IPS-15b (cell line): ENCODE measurements around the gene IGFBPL1.
"Not testable (repeated sequence)": the region's sequence is repeated elsewhere in the genome, so short reads cannot be mapped to it uniquely, and the experiment has no call there.

Experiments
- H3K27me3 ChIP-seq: one replicate; pipeline ENCODE4 v1.6.1; 2013; ENCODE audit warnings: low read length; ENCODE audit not compliant: control insufficient read depth, insufficient read depth
- H3K36me3 ChIP-seq: one replicate; pipeline ENCODE4 v1.6.1; 2013; ENCODE audit warnings: low read length; ENCODE audit not compliant: control insufficient read depth, insufficient read depth
- H3K4me1 ChIP-seq: one replicate; pipeline ENCODE4 v1.6.1; 2013; ENCODE audit warnings: mild to moderate bottlenecking, low read length; ENCODE audit not compliant: control insufficient read depth, insufficient read depth
- H3K4me3 ChIP-seq: one replicate; pipeline ENCODE4 v1.5.1; 2013; ENCODE audit warnings: low read depth, low read length
- H3K9ac ChIP-seq: one replicate; pipeline ENCODE4 v1.6.1; 2013; ENCODE audit warnings: low read depth, mild to moderate bottlenecking, low read length
- H3K9me3 ChIP-seq: one replicate; pipeline ENCODE4 v1.6.1; 2013; ENCODE audit warnings: mild to moderate bottlenecking, low read length; ENCODE audit not compliant: control insufficient read depth, insufficient read depth

Gene IGFBPL1

DNA sequence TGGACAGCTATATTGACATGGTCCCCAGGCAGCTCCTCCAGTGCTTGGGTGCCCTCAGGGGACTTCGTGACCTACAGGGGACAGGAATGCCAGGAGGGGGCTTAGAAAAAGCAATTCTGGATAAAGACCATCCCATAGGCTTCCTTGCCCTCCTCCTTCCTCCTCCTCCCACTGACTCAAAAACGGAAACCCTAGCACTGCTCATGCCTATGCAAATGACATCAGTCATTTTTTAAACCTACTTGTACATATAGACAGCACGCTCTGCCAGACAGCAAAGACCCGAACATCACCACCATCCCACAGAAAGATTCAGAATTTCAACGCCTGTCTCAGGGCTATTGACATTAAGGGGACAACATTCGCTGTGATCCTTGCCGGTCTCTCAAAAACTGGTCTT lies 11.0 kb downstream of the IGFBPL1 start:
- Histone ChIP-seq H3K27me3 (no peaks in the 10 kb centered on the region), H3K36me3 (peaks cover 2% of the 10 kb centered on the region), H3K9ac (no peak overlapping the region), H3K4me3 (no peak overlapping the region), H3K9me3 (no peaks in the 10 kb centered on the region), H3K4me1 (no peaks in the 10 kb centered on the region)

DNA sequence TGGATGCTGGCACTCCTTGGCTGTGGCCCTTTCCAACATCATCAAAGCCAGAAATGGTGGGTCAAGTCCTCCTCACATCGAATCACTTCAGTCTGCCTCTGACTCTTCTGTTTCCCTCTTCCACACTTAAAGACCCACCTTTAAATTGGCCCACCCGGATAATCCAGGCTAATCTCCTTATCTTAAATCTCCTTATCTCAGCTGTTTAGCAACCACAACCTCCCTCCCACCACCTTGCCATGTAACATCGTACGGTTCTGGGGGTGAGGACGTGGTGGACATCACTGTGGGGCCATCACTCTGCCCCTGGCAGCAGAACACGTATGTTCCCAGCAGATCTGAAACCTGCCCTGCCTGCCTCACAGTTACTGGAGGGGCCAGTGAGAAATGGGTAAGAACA lies 11.5 kb downstream of the IGFBPL1 start:
- no peak overlapping the region for H3K4me3 ChIP-seq
- no peaks in the 10 kb centered on the region for H3K4me1 ChIP-seq
- H3K36me3 ChIP-seq: peaks cover 2% of the 10 kb centered on the region
- H3K27me3 ChIP-seq: no peaks in the 10 kb centered on the region
- no peaks in the 10 kb centered on the region for H3K9me3 ChIP-seq
- no peak overlapping the region for H3K9ac ChIP-seq

DNA sequence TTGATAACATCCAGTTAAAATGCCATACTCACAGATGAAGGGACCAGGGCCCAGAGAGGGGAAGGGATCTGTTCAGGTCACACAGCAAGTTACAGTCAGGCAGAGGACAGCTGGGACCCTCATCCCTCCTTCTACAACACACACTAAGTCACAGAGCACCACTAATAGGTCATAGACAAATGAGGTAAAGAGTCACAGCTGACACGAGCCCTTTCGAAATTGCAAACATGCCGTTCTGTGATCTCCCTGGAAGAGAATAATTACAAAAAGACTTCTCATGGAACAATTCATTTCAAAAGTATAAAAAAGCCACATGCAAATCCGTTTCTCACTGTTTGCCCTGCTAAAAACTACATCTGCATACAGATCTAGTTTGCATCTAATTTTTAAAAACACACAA lies 15.5 kb downstream of the IGFBPL1 start:
- Histone ChIP-seq H3K9ac (no peak overlapping the region), H3K36me3 (peaks cover 2% of the 10 kb centered on the region), H3K27me3 (no peaks in the 10 kb centered on the region), H3K9me3 (no peaks in the 10 kb centered on the region), H3K4me3 (no peak overlapping the region), H3K4me1 (no peaks in the 10 kb centered on the region)

DNA sequence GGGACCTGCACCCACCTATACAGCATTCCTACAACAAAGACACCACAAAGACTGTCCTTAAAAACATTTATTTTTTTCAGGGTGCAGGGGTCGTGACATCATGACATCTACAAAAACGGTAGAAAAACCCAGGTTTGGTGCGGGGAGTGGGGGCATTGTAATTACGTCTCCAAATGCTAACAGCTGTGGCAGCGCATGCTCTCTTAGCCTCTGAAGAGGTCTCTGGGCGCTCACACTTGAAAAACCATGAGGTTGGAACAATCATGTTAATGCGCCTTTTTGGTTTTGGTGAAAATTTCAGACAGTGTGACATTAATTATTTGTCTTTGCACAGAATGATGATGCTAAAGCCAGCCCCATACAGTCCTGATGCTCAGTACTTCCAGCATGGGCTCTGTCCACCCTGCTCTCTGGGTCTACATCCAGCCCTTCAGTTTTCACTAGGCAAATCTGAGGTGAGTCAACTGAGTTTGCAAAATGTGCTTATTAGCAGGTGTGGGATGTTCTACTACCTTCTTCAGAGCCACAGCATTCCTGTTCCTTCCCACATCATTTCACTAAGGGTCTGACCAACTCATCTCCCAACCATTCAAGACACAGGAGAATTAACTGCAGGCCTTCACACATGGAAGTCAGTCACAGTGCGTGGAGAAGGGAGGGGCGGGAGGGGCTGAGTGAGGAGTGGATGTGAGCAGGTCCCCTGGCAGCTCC lies 17.6 kb downstream of the IGFBPL1 start:
- no peaks in the 10 kb centered on the region for H3K4me1 ChIP-seq
- H3K9ac ChIP-seq: no peak overlapping the region
- no peaks in the 10 kb centered on the region for H3K9me3 ChIP-seq
- H3K4me3 ChIP-seq: no peak overlapping the region
- no peaks in the 10 kb centered on the region for H3K27me3 ChIP-seq
- peaks cover 2% of the 10 kb centered on the region for H3K36me3 ChIP-seq

DNA sequence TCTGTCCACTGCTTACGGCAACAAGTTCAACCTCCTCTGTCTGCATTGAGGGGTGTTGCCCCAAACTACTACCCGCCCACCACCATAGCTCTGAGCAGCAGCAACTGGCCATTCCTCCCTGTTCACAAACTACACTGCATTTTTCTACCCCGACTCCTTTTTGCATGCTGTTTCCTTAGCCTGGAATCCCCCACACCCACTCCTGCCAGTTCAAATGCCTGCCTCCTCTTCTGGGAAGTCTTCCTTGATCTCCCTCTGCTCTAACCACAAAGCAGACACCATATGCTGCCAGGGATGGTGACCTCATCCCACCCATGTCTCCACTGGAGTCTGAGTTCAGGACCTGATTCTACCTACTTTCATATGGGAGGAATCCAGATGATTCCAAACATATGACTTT lies 18.5 kb downstream of the IGFBPL1 start:
- H3K27me3 ChIP-seq: no peaks in the 10 kb centered on the region
- H3K9me3 ChIP-seq: no peaks in the 10 kb centered on the region
- H3K36me3 ChIP-seq: peaks cover 2% of the 10 kb centered on the region
- no peak overlapping the region for H3K9ac ChIP-seq
- H3K4me3 ChIP-seq: no peak overlapping the region
- H3K4me1 ChIP-seq: no peaks in the 10 kb centered on the region

DNA sequence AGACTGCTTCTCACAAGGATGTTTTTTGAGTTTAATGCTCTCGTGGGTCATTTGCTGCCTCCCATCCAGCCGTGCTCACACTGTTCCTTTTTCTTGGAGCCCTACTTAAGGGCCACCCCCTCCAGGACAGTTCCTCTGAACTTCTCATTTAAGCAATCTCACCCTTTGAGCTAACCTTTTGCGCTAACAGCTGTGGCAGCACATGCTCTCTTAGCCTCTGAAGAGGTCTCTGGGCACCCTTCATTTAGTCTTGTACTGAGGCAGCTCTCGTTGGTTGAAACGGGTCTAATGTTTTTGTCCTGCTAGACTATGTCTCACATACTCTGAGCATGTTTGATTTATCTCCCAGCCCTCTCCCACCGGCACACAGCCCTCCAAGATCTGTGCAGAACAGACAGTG lies 19.9 kb downstream of the IGFBPL1 start:
- no peaks in the 10 kb centered on the region for H3K36me3 ChIP-seq
- no peaks in the 10 kb centered on the region for H3K9me3 ChIP-seq
- no peak overlapping the region for H3K4me3 ChIP-seq
- no peaks in the 10 kb centered on the region for H3K4me1 ChIP-seq
- no peaks in the 10 kb centered on the region for H3K27me3 ChIP-seq
- H3K9ac ChIP-seq: no peak overlapping the region

DNA sequence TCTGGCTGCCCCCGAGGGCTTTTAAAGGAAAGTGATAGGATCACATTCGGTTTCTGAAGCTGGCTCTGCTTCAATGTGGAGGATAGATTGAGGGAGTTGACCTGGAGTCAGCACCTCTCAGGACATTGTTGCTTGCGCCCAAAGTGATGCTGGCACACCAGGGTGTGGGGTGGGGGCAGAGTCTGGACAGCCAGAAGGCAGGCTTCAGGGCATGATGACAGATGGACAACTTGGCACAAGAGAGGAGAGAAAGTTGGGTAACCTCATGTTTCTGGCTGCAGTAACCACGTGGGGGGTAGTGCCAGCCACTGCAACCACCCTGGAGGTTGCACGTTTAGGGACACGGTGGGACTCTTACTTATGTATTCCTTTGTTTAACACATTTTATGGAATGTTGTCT lies 22.3 kb downstream of the IGFBPL1 start:
- H3K4me3 ChIP-seq: no peak overlapping the region
- H3K36me3 ChIP-seq: peaks cover 3% of the 10 kb centered on the region
- no peak overlapping the region for H3K9ac ChIP-seq
- H3K9me3 ChIP-seq: no peaks in the 10 kb centered on the region
- H3K4me1 ChIP-seq: no peaks in the 10 kb centered on the region
- H3K27me3 ChIP-seq: no peaks in the 10 kb centered on the region

DNA sequence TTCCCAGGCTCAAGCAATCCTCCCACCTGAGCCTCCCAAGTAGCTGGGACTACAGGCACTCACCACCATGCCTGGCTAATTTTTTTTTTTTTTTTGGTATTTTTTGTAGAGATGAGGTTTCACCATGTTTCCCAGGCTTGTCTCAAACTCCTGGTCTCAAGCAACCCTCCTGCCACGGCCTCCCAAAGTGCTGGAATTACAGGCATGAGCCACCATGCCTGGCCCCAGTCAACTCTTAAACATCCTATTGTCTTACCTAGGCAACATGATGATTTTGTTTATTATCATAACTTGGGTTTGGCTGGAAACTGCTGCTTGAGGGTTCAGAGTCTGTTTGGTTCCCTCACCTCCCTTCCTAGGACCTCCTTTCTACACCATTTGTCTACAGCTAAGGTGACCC lies 25.1 kb downstream of the IGFBPL1 start:
- H3K4me1 ChIP-seq, H3K9ac ChIP-seq, H3K4me3 ChIP-seq, H3K27me3 ChIP-seq, H3K9me3 ChIP-seq: not testable (repeated sequence)
- peaks cover 17% of the 10 kb centered on the region for H3K36me3 ChIP-seq

DNA sequence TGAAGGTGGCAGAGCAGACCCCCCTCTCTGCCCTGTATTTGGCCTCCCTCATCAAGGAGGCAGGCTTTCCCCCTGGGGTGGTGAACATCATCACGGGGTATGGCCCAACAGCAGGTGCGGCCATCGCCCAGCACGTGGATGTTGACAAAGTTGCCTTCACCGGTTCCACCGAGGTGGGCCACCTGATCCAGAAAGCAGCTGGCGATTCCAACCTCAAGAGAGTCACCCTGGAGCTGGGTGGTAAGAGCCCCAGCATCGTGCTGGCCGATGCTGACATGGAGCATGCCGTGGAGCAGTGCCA lies 27.9 kb downstream of the IGFBPL1 start:
- Histone ChIP-seq H3K4me1 (peaks cover 4% of the 10 kb centered on the region), H3K9ac (no peak overlapping the region), H3K9me3 (no peaks in the 10 kb centered on the region), H3K4me3 (no peak overlapping the region), H3K36me3 (peaks cover 17% of the 10 kb centered on the region), H3K27me3 (peaks cover 4% of the 10 kb centered on the region)

DNA sequence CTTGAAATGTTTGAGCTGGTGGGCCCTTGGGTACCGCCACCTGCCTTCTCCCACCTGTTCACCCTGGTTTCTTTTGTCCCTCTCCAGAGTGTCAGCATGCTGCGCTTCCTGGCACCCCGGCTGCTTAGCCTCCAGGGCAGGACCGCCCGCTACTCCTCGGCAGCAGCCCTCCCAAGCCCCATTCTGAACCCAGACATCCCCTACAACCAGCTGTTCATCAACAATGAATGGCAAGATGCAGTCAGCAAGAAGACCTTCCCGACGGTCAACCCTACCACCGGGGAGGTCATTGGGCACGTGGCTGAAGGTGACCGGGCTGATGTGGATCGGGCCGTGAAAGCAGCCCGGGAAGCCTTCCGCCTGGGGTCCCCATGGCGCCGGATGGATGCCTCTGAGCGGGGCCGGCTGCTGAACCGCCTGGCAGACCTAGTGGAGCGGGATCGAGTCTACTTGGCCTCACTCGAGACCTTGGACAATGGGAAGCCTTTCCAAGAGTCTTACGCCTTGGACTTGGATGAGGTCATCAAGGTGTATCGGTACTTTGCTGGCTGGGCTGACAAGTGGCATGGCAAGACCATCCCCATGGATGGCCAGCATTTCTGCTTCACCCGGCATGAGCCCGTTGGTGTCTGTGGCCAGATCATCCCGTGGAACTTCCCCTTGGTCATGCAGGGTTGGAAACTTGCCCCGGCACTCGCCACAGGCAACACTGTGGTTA lies 28.4 kb downstream of the IGFBPL1 start:
- H3K4me3 ChIP-seq: no peak overlapping the region
- H3K9ac ChIP-seq: no peak overlapping the region
- peaks cover 4% of the 10 kb centered on the region for H3K27me3 ChIP-seq
- H3K36me3 ChIP-seq: peaks cover 17% of the 10 kb centered on the region
- peaks cover 4% of the 10 kb centered on the region for H3K4me1 ChIP-seq
- no peaks in the 10 kb centered on the region for H3K9me3 ChIP-seq

DNA sequence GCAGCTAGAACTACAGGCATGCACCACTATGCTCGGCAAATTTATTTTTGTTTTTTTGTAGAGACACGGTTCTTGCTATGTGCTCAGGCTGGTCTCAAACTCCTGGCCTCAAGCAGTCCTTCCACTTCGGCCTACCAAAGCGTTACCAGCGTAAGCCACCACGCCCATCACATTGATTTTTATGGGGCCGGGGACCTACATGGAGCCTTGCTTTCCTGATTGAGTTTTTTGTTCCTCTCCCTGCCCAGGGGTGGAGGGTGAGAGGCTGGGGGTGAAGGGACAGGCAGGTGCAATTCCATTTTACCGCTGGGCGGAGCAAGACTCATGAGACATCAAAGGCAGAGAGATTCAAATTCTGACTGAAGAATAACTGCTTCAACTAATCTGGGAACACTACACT lies 29.8 kb downstream of the IGFBPL1 start:
- Histone ChIP-seq H3K4me3 (no peak overlapping the region), H3K27me3 (peaks cover 4% of the 10 kb centered on the region), H3K36me3 (peaks cover 17% of the 10 kb centered on the region), H3K9me3 (no peaks in the 10 kb centered on the region), H3K4me1 (peaks cover 4% of the 10 kb centered on the region), H3K9ac (no peak overlapping the region)

DNA sequence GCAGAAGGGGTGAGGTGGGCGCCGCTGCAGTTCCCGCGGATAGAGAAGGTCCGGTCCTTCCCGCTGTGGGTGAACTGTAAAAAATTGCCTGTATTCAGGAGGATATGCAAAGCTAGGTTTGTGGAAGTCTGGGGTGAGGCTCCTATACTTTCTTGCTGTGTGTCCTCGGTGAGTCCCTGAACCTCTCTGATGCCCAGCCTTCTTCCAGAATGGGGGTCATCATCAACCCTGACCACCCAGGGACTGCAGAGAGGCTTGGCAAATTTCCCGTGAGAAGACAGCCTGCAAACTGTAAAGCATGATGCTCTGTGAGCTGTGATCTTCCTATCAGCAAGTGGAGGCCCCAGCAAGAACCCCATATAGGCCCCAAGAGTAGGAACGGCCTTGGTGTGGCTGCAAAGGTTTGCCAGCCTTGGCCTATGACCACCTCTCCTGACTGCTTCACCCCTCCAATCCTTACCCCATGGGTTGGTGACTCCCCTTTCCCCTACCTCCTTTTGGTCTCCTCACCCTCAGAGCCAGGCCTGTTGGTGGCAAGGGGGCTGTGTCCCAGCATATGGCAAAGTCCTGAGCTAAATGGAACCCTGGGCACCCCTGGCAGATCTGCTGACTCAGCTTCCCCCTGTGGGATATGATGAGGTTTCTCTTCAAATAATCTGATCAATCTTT lies 31.0 kb downstream of the IGFBPL1 start:
- H3K4me3 ChIP-seq: peak overlapping the region; percentile 82
- H3K4me1 ChIP-seq: peaks cover 4% of the 10 kb centered on the region
- H3K27me3 ChIP-seq: peaks cover 6% of the 10 kb centered on the region
- peaks cover 17% of the 10 kb centered on the region for H3K36me3 ChIP-seq
- no peaks in the 10 kb centered on the region for H3K9me3 ChIP-seq
- peak overlapping the region; percentile 90 for H3K9ac ChIP-seq
